Measurements from ENCODE around the gene VTCN1.
"Not testable (repeated sequence)": the region's sequence is repeated elsewhere in the genome, so short reads cannot be mapped to it uniquely, and the experiment has no call there.

VTCN1 gene

GRCh38 chr1:117210831-117211261, at the start of gene VTCN1:
TSS of gene VTCN1 (minus strand) at chr1:117210927. CDS start at chr1:117210855, 72 bp downstream.
- no peak within 1 kb of the TSS for H3K4me3 ChIP-seq (replicated peaks; ENCODE audit: low read depth, low read length)
- DNase-seq (ENCODE audit: extremely low read depth, low read depth) = no peak
- no peak for TF ChIP-seq CTCF (IDR thresholded peaks at IDR 0.05; ENCODE audit: low read depth, low read length, missing control alignments)

GRCh38 chr1:117258791-117259190, 48.1 kb upstream of the VTCN1 start:
- TF ChIP-seq CTCF (IDR thresholded peaks at IDR 0.05; ENCODE audit: low read depth, low read length, missing control alignments) = no peak
- DNase-seq (ENCODE audit: extremely low read depth, low read depth) = no peak
- no peak overlapping the region for H3K4me3 ChIP-seq (replicated peaks; ENCODE audit: low read depth, low read length)

GRCh38 chr1:117258075-117258474, 47.3 kb upstream of the VTCN1 start:
- not testable (repeated sequence) for DNase-seq (ENCODE audit: extremely low read depth, low read depth); H3K4me3 ChIP-seq (replicated peaks; ENCODE audit: low read depth, low read length)

GRCh38 chr1:117257291-117257690, 46.6 kb upstream of the VTCN1 start:
- H3K4me3 ChIP-seq (replicated peaks; ENCODE audit: low read depth, low read length) = no peak overlapping the region
- TF ChIP-seq CTCF (IDR thresholded peaks at IDR 0.05; ENCODE audit: low read depth, low read length, missing control alignments) = no peak
- DNase-seq (ENCODE audit: extremely low read depth, low read depth) = no peak

- no peak for TF ChIP-seq CTCF (IDR thresholded peaks at IDR 0.05; ENCODE audit: low read depth, low read length, missing control alignments)
- H3K4me3 ChIP-seq (replicated peaks; ENCODE audit: low read depth, low read length) = no peak overlapping the region
- DNase-seq (ENCODE audit: extremely low read depth, low read depth) = peak; percentile 2
Measured at GRCh38 chr1:117250061-117250606, 39.4 kb upstream of the VTCN1 start.

GRCh38 chr1:117244971-117245370, 34.2 kb upstream of the VTCN1 start:
- no peak for TF ChIP-seq CTCF (IDR thresholded peaks at IDR 0.05; ENCODE audit: low read depth, low read length, missing control alignments)
- H3K4me3 ChIP-seq (replicated peaks; ENCODE audit: low read depth, low read length) = no peak overlapping the region
- no peak for DNase-seq (ENCODE audit: extremely low read depth, low read depth)

- H3K4me3 ChIP-seq (replicated peaks; ENCODE audit: low read depth, low read length) = no peak overlapping the region
- DNase-seq (ENCODE audit: extremely low read depth, low read depth) = no peak
- TF ChIP-seq CTCF (IDR thresholded peaks at IDR 0.05; ENCODE audit: low read depth, low read length, missing control alignments) = no peak
Measured at GRCh38 chr1:117244306-117244705, 33.6 kb upstream of the VTCN1 start.

Measured in HFF-Myc (cell line).